ENCODE data around the gene CKAP5.

- TF ChIP-seq MAX (IDR thresholded peaks at IDR 0.05; ENCODE audit: low read depth), result no peak
- TF ChIP-seq, protein P1, sequence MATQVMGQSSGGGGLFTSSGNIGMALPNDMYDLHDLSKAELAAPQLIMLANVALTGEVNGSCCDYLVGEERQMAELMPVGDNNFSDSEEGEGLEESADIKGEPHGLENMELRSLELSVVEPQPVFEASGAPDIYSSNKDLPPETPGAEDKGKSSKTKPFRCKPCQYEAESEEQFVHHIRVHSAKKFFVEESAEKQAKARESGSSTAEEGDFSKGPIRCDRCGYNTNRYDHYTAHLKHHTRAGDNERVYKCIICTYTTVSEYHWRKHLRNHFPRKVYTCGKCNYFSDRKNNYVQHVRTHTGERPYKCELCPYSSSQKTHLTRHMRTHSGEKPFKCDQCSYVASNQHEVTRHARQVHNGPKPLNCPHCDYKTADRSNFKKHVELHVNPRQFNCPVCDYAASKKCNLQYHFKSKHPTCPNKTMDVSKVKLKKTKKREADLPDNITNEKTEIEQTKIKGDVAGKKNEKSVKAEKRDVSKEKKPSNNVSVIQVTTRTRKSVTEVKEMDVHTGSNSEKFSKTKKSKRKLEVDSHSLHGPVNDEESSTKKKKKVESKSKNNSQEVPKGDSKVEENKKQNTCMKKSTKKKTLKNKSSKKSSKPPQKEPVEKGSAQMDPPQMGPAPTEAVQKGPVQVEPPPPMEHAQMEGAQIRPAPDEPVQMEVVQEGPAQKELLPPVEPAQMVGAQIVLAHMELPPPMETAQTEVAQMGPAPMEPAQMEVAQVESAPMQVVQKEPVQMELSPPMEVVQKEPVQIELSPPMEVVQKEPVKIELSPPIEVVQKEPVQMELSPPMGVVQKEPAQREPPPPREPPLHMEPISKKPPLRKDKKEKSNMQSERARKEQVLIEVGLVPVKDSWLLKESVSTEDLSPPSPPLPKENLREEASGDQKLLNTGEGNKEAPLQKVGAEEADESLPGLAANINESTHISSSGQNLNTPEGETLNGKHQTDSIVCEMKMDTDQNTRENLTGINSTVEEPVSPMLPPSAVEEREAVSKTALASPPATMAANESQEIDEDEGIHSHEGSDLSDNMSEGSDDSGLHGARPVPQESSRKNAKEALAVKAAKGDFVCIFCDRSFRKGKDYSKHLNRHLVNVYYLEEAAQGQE (IDR thresholded peaks at IDR 0.05; ENCODE audit: low read depth, low read length), result no peak
- TF ChIP-seq RXRA (IDR thresholded peaks at IDR 0.05; ENCODE audit: borderline replicate concordance, low read depth), result no peak
- TF ChIP-seq, protein P2, sequence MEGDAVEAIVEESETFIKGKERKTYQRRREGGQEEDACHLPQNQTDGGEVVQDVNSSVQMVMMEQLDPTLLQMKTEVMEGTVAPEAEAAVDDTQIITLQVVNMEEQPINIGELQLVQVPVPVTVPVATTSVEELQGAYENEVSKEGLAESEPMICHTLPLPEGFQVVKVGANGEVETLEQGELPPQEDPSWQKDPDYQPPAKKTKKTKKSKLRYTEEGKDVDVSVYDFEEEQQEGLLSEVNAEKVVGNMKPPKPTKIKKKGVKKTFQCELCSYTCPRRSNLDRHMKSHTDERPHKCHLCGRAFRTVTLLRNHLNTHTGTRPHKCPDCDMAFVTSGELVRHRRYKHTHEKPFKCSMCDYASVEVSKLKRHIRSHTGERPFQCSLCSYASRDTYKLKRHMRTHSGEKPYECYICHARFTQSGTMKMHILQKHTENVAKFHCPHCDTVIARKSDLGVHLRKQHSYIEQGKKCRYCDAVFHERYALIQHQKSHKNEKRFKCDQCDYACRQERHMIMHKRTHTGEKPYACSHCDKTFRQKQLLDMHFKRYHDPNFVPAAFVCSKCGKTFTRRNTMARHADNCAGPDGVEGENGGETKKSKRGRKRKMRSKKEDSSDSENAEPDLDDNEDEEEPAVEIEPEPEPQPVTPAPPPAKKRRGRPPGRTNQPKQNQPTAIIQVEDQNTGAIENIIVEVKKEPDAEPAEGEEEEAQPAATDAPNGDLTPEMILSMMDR (IDR thresholded peaks at IDR 0.05), result no peak
- no peak for TF ChIP-seq NRF1 (IDR thresholded peaks at IDR 0.05; ENCODE audit: low read depth, low read length)
- no peak for TF ChIP-seq POLR2AphosphoS5 (IDR thresholded peaks at IDR 0.05; ENCODE audit: low read depth, low read length)
- no peak for TF ChIP-seq EP300 (IDR thresholded peaks at IDR 0.05; ENCODE audit: borderline replicate concordance in 1 of 2, low read depth in 1 of 2, low read length in 1 of 2)
- TF ChIP-seq, protein P3, sequence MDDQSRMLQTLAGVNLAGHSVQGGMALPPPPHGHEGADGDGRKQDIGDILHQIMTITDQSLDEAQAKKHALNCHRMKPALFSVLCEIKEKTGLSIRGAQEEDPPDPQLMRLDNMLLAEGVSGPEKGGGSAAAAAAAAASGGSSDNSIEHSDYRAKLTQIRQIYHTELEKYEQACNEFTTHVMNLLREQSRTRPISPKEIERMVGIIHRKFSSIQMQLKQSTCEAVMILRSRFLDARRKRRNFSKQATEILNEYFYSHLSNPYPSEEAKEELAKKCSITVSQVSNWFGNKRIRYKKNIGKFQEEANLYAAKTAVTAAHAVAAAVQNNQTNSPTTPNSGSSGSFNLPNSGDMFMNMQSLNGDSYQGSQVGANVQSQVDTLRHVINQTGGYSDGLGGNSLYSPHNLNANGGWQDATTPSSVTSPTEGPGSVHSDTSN (IDR thresholded peaks at IDR 0.05), result no peak
- no peak for TF ChIP-seq FOXJ3 (CRISPR knock-in tag; IDR thresholded peaks at IDR 0.05)
- no peak for TF ChIP-seq YY1 (IDR thresholded peaks at IDR 0.05; ENCODE audit: low read depth)
- TF ChIP-seq RAD21 (IDR thresholded peaks at IDR 0.05; ENCODE audit: low read length), result no peak
Measured at GRCh38 chr11:46846510-46846830, 390 bp upstream of the CKAP5 start.

Data from SK-N-SH (cell line).